ENCODE measurements around the gene LAMA2.

DNA sequence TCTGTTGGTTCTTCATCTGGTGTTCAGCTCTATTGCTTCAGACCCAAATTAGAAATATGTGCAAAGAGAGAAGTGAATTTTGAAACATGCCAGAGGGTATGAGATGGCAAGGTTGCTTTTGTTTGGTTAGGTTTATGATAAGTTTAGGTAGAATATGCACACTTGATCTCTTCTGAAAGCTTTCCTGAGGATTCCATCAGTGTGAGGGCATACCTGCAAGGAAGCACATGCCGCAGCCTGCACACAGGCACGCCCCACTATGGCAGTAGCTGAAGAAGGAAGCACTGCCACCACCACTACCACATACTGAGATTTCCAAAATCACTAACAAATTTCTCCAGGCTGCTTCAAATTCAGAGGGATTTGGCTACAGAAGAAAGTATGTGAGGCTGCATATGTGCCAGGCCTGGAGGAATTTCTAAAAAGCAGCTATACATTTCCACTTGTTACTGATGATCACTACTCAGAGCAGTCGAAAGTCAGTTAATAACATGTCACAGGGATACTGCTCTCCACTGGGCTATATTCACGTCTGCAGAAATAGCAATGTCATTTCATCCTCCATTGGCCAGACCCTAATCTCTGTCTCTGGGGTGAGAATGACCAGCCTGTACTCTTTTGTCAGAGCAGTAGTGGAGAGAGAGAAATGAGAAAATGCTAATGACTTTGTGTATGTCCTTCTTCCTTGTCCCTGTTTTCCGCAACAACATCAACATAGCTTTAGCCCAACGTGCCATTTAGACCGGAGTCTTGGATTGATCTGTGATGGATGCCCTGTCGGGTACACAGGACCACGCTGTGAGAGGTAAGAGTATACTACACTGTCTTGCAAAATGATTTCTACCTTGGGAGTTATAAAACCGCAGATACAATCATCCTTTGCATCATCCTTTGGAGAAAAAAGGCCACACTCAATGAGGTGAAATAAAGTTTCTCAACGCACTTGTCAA lies 396.7 kb downstream of the LAMA2 start:
- TF ChIP-seq, protein P1, sequence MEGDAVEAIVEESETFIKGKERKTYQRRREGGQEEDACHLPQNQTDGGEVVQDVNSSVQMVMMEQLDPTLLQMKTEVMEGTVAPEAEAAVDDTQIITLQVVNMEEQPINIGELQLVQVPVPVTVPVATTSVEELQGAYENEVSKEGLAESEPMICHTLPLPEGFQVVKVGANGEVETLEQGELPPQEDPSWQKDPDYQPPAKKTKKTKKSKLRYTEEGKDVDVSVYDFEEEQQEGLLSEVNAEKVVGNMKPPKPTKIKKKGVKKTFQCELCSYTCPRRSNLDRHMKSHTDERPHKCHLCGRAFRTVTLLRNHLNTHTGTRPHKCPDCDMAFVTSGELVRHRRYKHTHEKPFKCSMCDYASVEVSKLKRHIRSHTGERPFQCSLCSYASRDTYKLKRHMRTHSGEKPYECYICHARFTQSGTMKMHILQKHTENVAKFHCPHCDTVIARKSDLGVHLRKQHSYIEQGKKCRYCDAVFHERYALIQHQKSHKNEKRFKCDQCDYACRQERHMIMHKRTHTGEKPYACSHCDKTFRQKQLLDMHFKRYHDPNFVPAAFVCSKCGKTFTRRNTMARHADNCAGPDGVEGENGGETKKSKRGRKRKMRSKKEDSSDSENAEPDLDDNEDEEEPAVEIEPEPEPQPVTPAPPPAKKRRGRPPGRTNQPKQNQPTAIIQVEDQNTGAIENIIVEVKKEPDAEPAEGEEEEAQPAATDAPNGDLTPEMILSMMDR (IDR thresholded peaks at IDR 0.05): no peak
- no peak for TF ChIP-seq JUND (IDR thresholded peaks at IDR 0.05)
- TF ChIP-seq EP300 (IDR thresholded peaks at IDR 0.05; ENCODE audit: borderline replicate concordance in 1 of 2, low read depth in 1 of 2, low read length in 1 of 2): no peak
- TF ChIP-seq TEAD4 (IDR thresholded peaks at IDR 0.05; ENCODE audit: borderline replicate concordance, insufficient read depth): no peak
- TF ChIP-seq, protein P2, sequence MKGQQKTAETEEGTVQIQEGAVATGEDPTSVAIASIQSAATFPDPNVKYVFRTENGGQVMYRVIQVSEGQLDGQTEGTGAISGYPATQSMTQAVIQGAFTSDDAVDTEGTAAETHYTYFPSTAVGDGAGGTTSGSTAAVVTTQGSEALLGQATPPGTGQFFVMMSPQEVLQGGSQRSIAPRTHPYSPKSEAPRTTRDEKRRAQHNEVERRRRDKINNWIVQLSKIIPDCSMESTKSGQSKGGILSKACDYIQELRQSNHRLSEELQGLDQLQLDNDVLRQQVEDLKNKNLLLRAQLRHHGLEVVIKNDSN (IDR thresholded peaks at IDR 0.05; ENCODE audit: borderline replicate concordance, low read depth): no peak
- TF ChIP-seq RCOR1 (IDR thresholded peaks at IDR 0.05; ENCODE audit: low read length): no peak
- no peak for TF ChIP-seq RAD21 (IDR thresholded peaks at IDR 0.05; ENCODE audit: low read length)
- no peak for TF ChIP-seq TAF1 (IDR thresholded peaks at IDR 0.05; ENCODE audit: borderline replicate concordance, low read depth, low read length)
- TF ChIP-seq YY1 (IDR thresholded peaks at IDR 0.05; ENCODE audit: low read depth): no peak
- TF ChIP-seq, protein P3, sequence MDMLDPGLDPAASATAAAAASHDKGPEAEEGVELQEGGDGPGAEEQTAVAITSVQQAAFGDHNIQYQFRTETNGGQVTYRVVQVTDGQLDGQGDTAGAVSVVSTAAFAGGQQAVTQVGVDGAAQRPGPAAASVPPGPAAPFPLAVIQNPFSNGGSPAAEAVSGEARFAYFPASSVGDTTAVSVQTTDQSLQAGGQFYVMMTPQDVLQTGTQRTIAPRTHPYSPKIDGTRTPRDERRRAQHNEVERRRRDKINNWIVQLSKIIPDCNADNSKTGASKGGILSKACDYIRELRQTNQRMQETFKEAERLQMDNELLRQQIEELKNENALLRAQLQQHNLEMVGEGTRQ (IDR thresholded peaks at IDR 0.05; ENCODE audit: borderline replicate concordance, low read depth, low read length): no peak
- TF ChIP-seq FOXM1 (IDR thresholded peaks at IDR 0.05; ENCODE audit: low read depth): no peak
- TF ChIP-seq, protein P4, sequence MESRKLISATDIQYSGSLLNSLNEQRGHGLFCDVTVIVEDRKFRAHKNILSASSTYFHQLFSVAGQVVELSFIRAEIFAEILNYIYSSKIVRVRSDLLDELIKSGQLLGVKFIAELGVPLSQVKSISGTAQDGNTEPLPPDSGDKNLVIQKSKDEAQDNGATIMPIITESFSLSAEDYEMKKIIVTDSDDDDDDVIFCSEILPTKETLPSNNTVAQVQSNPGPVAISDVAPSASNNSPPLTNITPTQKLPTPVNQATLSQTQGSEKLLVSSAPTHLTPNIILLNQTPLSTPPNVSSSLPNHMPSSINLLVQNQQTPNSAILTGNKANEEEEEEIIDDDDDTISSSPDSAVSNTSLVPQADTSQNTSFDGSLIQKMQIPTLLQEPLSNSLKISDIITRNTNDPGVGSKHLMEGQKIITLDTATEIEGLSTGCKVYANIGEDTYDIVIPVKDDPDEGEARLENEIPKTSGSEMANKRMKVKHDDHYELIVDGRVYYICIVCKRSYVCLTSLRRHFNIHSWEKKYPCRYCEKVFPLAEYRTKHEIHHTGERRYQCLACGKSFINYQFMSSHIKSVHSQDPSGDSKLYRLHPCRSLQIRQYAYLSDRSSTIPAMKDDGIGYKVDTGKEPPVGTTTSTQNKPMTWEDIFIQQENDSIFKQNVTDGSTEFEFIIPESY (IDR thresholded peaks at IDR 0.05; ENCODE audit: borderline replicate concordance, low read depth): no peak

Data from SK-N-SH (cell line).